Measurements from ENCODE around the gene ATP6V0D1. TPM values are rescaled to one million over a fixed set of nuclear protein-coding genes. Genes with fewer than 3 reads are reported as not detected.
A peak's percentile ranks its signal among the peaks of the same experiment; 100 is the strongest.

The ATP6V0D1 gene
- total and polyA plus RNA-seq, 11 donors: 18.6 to 141 (median 68.5) TPM

DNA sequence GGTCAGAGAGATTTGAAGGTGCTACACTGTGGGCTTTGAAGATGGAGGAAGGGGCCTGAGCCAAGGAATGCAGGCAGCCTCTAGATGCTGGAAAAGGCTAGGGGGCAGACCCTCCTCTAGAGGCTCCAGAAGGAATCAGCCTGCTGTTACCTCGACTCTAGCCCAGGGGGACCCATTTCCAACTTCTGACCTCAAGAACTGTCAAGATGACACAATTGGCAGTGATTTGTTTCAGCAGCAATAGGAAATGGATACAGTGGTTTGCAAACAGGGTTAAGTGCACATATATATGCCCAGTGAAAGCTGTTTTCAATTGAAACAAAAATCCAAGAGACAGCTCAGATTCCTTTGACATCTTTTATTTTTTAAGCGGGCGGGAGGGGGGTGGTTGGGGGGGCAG is 61.0 kb downstream of the ATP6V0D1 start:
- DNase-seq (no peak), ATAC-seq (no peak)
- peaks cover 0 to 5% (median 0%) of the 10 kb centered on the region in 9 donors for H3K27me3 ChIP-seq
- WGBS, 4 donors: 82 to 87% (median 84%) methylated on average over 3 of the region's 3 CpGs
- peaks cover 0 to 19% (median 11%) of the 10 kb centered on the region in 12 donors for H3K4me1 ChIP-seq
- H3K4me3 ChIP-seq: no peak overlapping the region
- TF ChIP-seq POLR2A (IDR thresholded peaks at IDR 0.05): no peak
- TF ChIP-seq, protein P1, sequence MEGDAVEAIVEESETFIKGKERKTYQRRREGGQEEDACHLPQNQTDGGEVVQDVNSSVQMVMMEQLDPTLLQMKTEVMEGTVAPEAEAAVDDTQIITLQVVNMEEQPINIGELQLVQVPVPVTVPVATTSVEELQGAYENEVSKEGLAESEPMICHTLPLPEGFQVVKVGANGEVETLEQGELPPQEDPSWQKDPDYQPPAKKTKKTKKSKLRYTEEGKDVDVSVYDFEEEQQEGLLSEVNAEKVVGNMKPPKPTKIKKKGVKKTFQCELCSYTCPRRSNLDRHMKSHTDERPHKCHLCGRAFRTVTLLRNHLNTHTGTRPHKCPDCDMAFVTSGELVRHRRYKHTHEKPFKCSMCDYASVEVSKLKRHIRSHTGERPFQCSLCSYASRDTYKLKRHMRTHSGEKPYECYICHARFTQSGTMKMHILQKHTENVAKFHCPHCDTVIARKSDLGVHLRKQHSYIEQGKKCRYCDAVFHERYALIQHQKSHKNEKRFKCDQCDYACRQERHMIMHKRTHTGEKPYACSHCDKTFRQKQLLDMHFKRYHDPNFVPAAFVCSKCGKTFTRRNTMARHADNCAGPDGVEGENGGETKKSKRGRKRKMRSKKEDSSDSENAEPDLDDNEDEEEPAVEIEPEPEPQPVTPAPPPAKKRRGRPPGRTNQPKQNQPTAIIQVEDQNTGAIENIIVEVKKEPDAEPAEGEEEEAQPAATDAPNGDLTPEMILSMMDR (IDR thresholded peaks at IDR 0.05): no peak
- intact Hi-C loops (cut with DNase I): loop anchor here in 3 of 10 donors (5.0 to 10.0 kb wide), 3 partner anchors 48 to 158 kb away; no protein-coding TSS in a partner anchor
- H3K36me3 ChIP-seq: no peaks in the 10 kb centered on the region
- H3K9me3 ChIP-seq: no peaks in the 10 kb centered on the region
- H3K27ac ChIP-seq: no peak overlapping the region

DNA sequence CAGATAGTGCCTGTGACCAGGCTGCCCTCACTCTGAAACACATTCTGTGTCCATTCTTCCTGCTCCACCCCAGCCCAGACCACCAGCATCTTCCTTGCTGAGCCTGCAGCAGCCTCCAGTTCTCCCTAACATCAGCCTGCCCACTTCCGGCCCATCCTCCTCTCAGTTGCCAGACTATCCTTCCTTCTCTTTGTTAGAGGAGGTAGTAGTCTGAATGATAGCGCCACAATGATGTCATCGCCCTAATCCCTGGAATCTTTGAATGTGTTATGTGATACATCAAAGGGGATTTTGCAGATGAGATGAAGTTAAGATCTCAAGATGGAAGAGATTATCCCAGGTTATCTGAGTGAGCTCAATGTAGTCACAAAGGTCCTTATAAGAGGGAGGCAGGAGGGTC is 61.5 kb downstream of the ATP6V0D1 start:
- H3K27me3 ChIP-seq: peaks cover 0 to 4% (median 0%) of the 10 kb centered on the region in 9 donors
- H3K9me3 ChIP-seq: no peaks in the 10 kb centered on the region
- no peak overlapping the region for H3K4me3 ChIP-seq
- no peaks in the 10 kb centered on the region for H3K36me3 ChIP-seq
- no peak for ATAC-seq
- no peak for TF ChIP-seq POLR2A (IDR thresholded peaks at IDR 0.05)
- TF ChIP-seq, protein P1 (IDR thresholded peaks at IDR 0.05): no peak
- peaks cover 0 to 19% (median 12%) of the 10 kb centered on the region in 12 donors for H3K4me1 ChIP-seq
- no peak overlapping the region for H3K27ac ChIP-seq
- DNase-seq: peak in 1 of 5 donors; percentile 12
- WGBS, 4 donors: 85 to 91% (median 90%) methylated on average over 3 of the region's 3 CpGs
- intact Hi-C loops (cut with DNase I): loop anchor here in 2 of 10 donors (5.0 kb wide), 2 partner anchors 47 to 157 kb away; no protein-coding TSS in a partner anchor

DNA sequence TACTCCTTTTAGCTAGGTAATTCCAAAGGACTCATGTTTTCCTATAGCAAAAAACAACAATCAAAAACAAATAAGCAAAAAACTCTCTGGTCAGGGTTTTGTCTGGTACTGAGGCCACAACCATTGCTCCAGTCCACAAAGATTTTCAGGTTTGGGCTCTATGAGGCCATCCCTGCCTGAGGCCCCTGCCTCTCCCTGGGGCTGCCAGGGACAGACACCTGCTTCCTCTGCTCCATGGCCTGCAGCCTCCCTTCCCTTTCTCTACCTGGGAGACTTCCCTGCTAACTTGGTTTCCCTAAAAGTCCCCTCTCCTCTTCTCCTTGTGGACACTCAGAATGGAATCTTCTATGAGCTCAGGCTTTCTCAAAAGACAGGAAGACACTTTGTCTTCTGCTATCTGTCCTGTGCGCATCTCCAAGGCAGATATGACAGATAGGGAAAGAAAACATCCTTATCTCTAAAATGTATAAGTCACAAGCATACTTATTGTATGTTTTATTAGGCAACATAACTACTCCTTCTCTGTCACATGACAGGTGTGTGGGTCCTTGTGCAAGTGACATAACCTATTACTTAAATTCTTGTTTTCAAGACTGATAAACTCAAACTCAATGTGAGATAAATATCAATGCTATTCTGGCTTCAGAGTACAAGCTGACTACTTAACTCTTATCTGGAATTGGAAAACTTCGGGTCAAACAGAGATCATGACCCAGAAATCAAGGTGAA is 63.5 kb downstream of the ATP6V0D1 start:
- intact Hi-C loops (cut with DNase I): loop anchor here in 2 of 10 donors (5.0 kb wide), 2 partner anchors 45 to 155 kb away; no protein-coding TSS in a partner anchor
- no peaks in the 10 kb centered on the region for H3K9me3 ChIP-seq
- H3K27ac ChIP-seq: no peak overlapping the region
- no peaks in the 10 kb centered on the region for H3K36me3 ChIP-seq
- TF ChIP-seq, protein P1 (IDR thresholded peaks at IDR 0.05): no peak
- TF ChIP-seq POLR2A (IDR thresholded peaks at IDR 0.05): no peak
- no peak for ATAC-seq
- no peaks in the 10 kb centered on the region for H3K27me3 ChIP-seq
- no peak overlapping the region for H3K4me3 ChIP-seq
- 70 to 79% (median 76%) methylated on average over 2 of the region's 2 CpGs for WGBS, 4 donors
- DNase-seq: peak in 1 of 5 donors; percentile 55
- peaks cover 0 to 28% (median 12%) of the 10 kb centered on the region in 12 donors for H3K4me1 ChIP-seq
